ENCODE data around the gene SCIN. TPM values are rescaled to one million over a fixed set of nuclear protein-coding genes. Genes with fewer than 3 reads are reported as not detected.
"Not testable (repeated sequence)": the region's sequence is repeated elsewhere in the genome, so short reads cannot be mapped to it uniquely, and the experiment has no call there.

SCIN gene
- total and polyA plus RNA-seq, 5 donors = 0.14 to 0.35 (median 0.26) TPM

GRCh38 chr7:12673436-12673835 is 102.9 kb downstream of the SCIN start:
- H3K27me3 ChIP-seq (ENCODE audit: control insufficient read depth, insufficient read depth); H3K9me3 ChIP-seq (ENCODE audit: control insufficient read depth, low read length); H3K4me3 ChIP-seq (ENCODE audit: low read length); H3K4me1 ChIP-seq (ENCODE audit: control insufficient read depth, insufficient read depth, low read length); ATAC-seq; DNase-seq; H3K27ac ChIP-seq (ENCODE audit: low read length); intact Hi-C loops (cut with DNase I): not testable (repeated sequence)
- 91% methylated on average over 7 of the region's 7 CpGs for WGBS

GRCh38 chr7:12674053-12674452 is 103.5 kb downstream of the SCIN start:
- no peak for ATAC-seq
- intact Hi-C loops (cut with DNase I) = no loop called here

GRCh38 chr7:12674861-12675260 is 104.3 kb downstream of the SCIN start:
- H3K27ac ChIP-seq (ENCODE audit: low read length) = no peak overlapping the region
- no peaks in the 10 kb centered on the region for H3K27me3 ChIP-seq (ENCODE audit: control insufficient read depth, insufficient read depth)
- peaks cover 1% of the 10 kb centered on the region for H3K4me1 ChIP-seq (ENCODE audit: control insufficient read depth, insufficient read depth, low read length)
- ATAC-seq (peak in 1 of 2 donors; percentile 45), DNase-seq (no peak)
- H3K4me3 ChIP-seq (ENCODE audit: low read length) = no peak overlapping the region
- no peaks in the 10 kb centered on the region for H3K9me3 ChIP-seq (ENCODE audit: control insufficient read depth, low read length)
- intact Hi-C loops (cut with DNase I) = no loop called here
- WGBS = 78% methylated on average over 4 of the region's 4 CpGs

More at GRCh38 chr7:12674053-12674452, 103.5 kb downstream of the SCIN start:
- Histone ChIP-seq H3K27ac (ENCODE audit: low read length) (no peak overlapping the region), H3K9me3 (ENCODE audit: control insufficient read depth, low read length) (no peaks in the 10 kb centered on the region), H3K27me3 (ENCODE audit: control insufficient read depth, insufficient read depth) (no peaks in the 10 kb centered on the region), H3K4me1 (ENCODE audit: control insufficient read depth, insufficient read depth, low read length) (peaks cover 1% of the 10 kb centered on the region), H3K4me3 (ENCODE audit: low read length) (no peak overlapping the region)
- no peak for DNase-seq
- WGBS = 97% methylated on average over 2 of the region's 2 CpGs

GRCh38 chr7:12683678-12684585 is 113.4 kb downstream of the SCIN start:
- ATAC-seq (no peak), DNase-seq (no peak)
- H3K4me3 ChIP-seq (ENCODE audit: low read length) = no peak overlapping the region
- H3K4me1 ChIP-seq (ENCODE audit: control insufficient read depth, insufficient read depth, low read length) = no peaks in the 10 kb centered on the region
- no peak overlapping the region for H3K27ac ChIP-seq (ENCODE audit: low read length)
- H3K27me3 ChIP-seq (ENCODE audit: control insufficient read depth, insufficient read depth) = no peaks in the 10 kb centered on the region
- WGBS = 49% methylated on average over 2 of the region's 2 CpGs
- intact Hi-C loops (cut with DNase I) = loop anchor here in 3 of 4 donors (5.0 to 10.0 kb wide), 4 partner anchors 431 to 581 kb away; no protein-coding TSS in a partner anchor
- no peaks in the 10 kb centered on the region for H3K9me3 ChIP-seq (ENCODE audit: control insufficient read depth, low read length)

- no peak overlapping the region for H3K27ac ChIP-seq (ENCODE audit: low read length)
- WGBS = 93% methylated on average over 19 of the region's 19 CpGs
- intact Hi-C loops (cut with DNase I) = loop anchor here in 3 of 4 donors (5.0 to 10.0 kb wide), 5 partner anchors 38 to 580 kb away; no protein-coding TSS in a partner anchor
- no peaks in the 10 kb centered on the region for H3K4me1 ChIP-seq (ENCODE audit: control insufficient read depth, insufficient read depth, low read length)
- DNase-seq (no peak), ATAC-seq (no peak)
- H3K4me3 ChIP-seq (ENCODE audit: low read length) = no peak overlapping the region
- H3K9me3 ChIP-seq (ENCODE audit: control insufficient read depth, low read length) = no peaks in the 10 kb centered on the region
- H3K27me3 ChIP-seq (ENCODE audit: control insufficient read depth, insufficient read depth) = no peaks in the 10 kb centered on the region
These were observed 114.2 kb downstream of the SCIN start for GRCh38 chr7:12684733-12685132.

GRCh38 chr7:12685550-12685949 is 115.0 kb downstream of the SCIN start:
- H3K4me3 ChIP-seq (ENCODE audit: low read length) = peak overlapping the region; percentile 70
- WGBS = 62% methylated on average over 13 of the region's 13 CpGs
- peak in 2 of 3 donors; percentile 33 to 56 for DNase-seq
- no peaks in the 10 kb centered on the region for H3K4me1 ChIP-seq (ENCODE audit: control insufficient read depth, insufficient read depth, low read length)
- intact Hi-C loops (cut with DNase I) = loop anchor here in 2 of 4 donors (5.0 to 10.0 kb wide), 5 partner anchors 37 to 579 kb away; no protein-coding TSS in a partner anchor
- H3K27ac ChIP-seq (ENCODE audit: low read length) = no peak overlapping the region
- H3K9me3 ChIP-seq (ENCODE audit: control insufficient read depth, low read length) = no peaks in the 10 kb centered on the region
- ATAC-seq = no peak
- no peaks in the 10 kb centered on the region for H3K27me3 ChIP-seq (ENCODE audit: control insufficient read depth, insufficient read depth)

- peak; percentile 94 to 97 (median 96) for DNase-seq
- no peaks in the 10 kb centered on the region for H3K4me1 ChIP-seq (ENCODE audit: control insufficient read depth, insufficient read depth, low read length)
- no peaks in the 10 kb centered on the region for H3K27me3 ChIP-seq (ENCODE audit: control insufficient read depth, insufficient read depth)
- intact Hi-C loops (cut with DNase I) = loop anchor here in 2 of 4 donors (5.0 to 10.0 kb wide), 5 partner anchors 36 to 578 kb away; no protein-coding TSS in a partner anchor
- no peaks in the 10 kb centered on the region for H3K9me3 ChIP-seq (ENCODE audit: control insufficient read depth, low read length)
- ATAC-seq = peak; percentile 93
- H3K4me3 ChIP-seq (ENCODE audit: low read length) = peak overlapping the region; percentile 70
- WGBS = 4% methylated on average over 54 of the region's 54 CpGs
- peak overlapping the region; percentile 42 for H3K27ac ChIP-seq (ENCODE audit: low read length)
These were observed 115.8 kb downstream of the SCIN start for GRCh38 chr7:12686234-12686890.

GRCh38 chr7:12686891-12687717 is 116.6 kb downstream of the SCIN start, which contains the start of gene ARL4A:
Gene ARL4A, plus strand, starts transcription at chr7:12687633. Its CDS starts 622 bp downstream, at chr7:12688255.
- ATAC-seq (peak; percentile 98), DNase-seq (peak; percentile 99 to 100 (median 99))
- Histone ChIP-seq H3K27me3 (ENCODE audit: control insufficient read depth, insufficient read depth) (no peaks in the 10 kb centered on the region), H3K4me1 (ENCODE audit: control insufficient read depth, insufficient read depth, low read length) (no peaks in the 10 kb centered on the region), H3K9me3 (ENCODE audit: control insufficient read depth, low read length) (no peaks in the 10 kb centered on the region), H3K27ac (ENCODE audit: low read length) (peak within 1 kb of the TSS; percentile 70), H3K4me3 (ENCODE audit: low read length) (peak within 1 kb of the TSS; percentile 70)
- intact Hi-C loops (cut with DNase I) = loop anchor here in 2 of 4 donors (5.0 to 10.0 kb wide), 5 partner anchors 35 to 578 kb away; no protein-coding TSS in a partner anchor
- WGBS = under 1% methylated on average over 73 of the region's 73 CpGs

- peak in 1 of 2 donors; percentile 0 for ATAC-seq
These were observed 117.2 kb downstream of the SCIN start for GRCh38 chr7:12687718-12688171.

More at GRCh38 chr7:12687718-12688171, 117.2 kb downstream of the SCIN start:
- intact Hi-C loops (cut with DNase I) = loop anchor here in 2 of 4 donors (5.0 to 10.0 kb wide), 5 partner anchors 35 to 577 kb away; no protein-coding TSS in a partner anchor
- Histone ChIP-seq H3K4me3 (ENCODE audit: low read length) (peak overlapping the region; percentile 70), H3K9me3 (ENCODE audit: control insufficient read depth, low read length) (no peaks in the 10 kb centered on the region), H3K27me3 (ENCODE audit: control insufficient read depth, insufficient read depth) (no peaks in the 10 kb centered on the region), H3K4me1 (ENCODE audit: control insufficient read depth, insufficient read depth, low read length) (no peaks in the 10 kb centered on the region), H3K27ac (ENCODE audit: low read length) (peak overlapping the region; percentile 70)
- no peak for DNase-seq
- whole genome bisulfite sequencing = 6% methylated on average over 12 of the region's 12 CpGs
